ELR (cell line): ENCODE results near the gene ENOX1.
A peak's percentile ranks its signal among the peaks of the same experiment; 100 is the strongest.

Experiments used
- DNase-seq: peaks from one replicate; pipeline ENCODE4 v3.0.0-alpha.2; 2015; ENCODE audit warnings: low read depth

Gene ENOX1

DNA sequence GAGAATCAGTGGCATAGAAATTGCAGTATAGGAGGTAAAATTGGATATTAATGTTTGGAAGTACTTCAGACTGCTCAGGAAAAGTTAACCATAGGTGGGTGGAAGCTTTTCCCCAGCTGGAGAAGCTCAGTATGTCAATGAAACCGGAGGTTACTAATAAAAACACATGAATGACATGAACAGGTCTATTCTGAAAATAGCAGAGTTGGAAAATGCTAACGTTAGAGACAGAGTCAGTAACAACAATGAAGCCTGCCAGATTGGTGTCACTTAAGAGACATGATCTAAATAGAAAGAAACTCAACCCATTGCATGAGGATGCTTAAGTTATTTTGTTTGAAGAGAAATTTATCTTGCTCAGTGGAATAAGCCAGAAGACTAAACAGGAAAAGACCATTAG is 398.9 kb downstream of the ENOX1 start:
- no peak for DNase-seq

DNA sequence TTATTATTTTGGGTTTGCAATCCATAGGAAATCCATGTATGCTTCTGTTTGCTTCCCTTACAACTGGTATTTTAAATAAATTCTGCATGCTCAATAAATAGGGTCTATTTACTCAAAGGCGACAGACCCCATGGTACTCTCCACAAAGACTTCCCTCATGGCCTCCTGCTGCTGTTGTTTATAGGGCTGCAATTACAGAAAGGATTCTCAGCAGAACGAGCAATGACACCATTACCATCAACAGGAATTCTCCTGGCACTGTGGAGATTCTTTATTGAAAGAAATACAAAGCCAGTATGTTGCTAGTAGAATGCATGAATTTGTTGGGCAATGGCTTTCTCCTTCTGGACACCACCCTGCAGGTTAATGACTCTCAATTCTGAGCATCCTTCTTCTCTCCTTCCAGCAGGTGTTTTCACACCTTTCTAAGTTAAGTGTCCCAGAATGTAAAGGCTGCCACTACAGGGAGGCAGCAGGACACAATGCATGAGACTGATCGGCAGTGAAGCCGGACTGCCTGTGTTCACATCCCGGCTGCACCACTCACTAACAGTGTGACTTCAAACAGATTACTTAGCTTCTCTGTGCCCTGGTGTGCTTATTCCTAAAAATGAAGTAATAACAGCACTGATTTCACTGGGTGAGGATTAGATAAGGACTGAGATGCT is 403.1 kb downstream of the ENOX1 start:
- DNase-seq: no peak

DNA sequence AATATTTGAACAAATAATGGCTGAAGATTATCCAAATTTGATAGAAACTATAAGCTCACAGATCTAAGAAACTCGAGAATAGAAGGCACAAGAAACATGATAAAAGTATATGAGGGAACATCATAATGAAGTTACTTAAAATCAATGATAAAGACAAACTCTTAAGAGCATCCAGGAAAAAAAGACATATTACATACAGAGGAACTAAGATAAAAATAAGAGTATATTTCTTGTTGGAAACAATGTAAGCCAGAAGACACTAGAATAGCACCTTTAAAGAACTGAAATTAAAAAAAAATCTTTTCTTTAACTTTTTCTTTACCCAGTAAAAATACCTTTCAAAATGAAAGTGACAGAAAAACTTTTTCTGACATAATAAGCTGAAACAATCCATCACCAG is 407.0 kb downstream of the ENOX1 start:
- no peak for DNase-seq

DNA sequence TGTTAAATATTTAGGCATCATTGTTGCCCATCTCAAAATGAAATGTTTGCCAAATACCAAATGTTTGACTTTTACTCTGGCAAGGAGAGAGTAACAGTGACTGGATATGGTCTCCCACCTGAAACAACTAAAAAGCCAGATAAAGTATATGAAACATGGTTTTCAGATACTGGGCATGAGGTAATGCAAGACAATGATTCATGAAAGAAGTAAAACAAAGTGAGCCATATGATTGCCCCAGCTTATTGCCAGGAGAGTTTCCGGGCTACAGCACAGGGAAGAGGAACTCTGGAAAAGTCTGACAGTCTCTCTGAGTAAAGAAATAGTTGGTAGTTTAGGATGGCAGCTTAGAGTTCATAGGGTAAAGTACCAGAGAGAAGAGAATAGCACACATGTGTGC is 408.8 kb downstream of the ENOX1 start:
- peak; percentile 40 for DNase-seq

DNA sequence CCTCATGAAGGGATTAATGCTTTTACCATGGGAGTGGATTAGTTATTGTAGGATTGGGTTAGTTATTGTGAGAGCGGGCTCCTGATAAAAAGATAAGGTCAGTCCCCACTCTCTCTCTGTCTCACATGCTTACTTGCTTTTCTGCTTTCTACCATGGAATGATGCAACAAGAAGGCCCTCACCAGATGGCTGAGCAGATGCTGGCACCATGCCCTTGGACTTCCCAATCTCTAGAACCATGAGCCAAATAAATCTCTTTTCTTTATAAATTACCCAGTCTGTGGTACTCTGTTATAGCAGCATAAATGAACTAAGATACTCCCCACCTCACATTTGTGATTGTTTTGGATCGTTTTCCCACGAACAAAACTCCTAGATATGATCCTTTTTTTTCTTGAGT is 409.6 kb downstream of the ENOX1 start:
- no peak for DNase-seq

DNA sequence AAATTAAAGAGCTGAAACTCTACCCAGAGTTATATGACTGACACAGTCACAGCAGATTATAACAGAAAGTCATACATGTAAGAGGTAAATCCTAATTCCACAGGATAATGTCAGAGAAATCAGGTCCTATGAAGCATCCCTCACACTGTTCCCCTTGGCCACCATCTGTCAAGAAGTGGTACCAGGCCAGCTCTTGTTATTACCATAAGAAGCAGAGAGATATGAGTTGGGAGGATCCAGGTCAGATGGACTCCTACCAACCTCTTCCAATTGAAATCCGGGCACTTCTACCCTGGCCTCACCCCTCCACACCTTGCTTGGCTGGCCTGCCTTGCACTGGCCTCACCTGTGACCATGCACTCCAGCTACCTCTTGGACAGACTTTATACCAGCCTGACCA is 410.2 kb downstream of the ENOX1 start:
- DNase-seq: no peak

DNA sequence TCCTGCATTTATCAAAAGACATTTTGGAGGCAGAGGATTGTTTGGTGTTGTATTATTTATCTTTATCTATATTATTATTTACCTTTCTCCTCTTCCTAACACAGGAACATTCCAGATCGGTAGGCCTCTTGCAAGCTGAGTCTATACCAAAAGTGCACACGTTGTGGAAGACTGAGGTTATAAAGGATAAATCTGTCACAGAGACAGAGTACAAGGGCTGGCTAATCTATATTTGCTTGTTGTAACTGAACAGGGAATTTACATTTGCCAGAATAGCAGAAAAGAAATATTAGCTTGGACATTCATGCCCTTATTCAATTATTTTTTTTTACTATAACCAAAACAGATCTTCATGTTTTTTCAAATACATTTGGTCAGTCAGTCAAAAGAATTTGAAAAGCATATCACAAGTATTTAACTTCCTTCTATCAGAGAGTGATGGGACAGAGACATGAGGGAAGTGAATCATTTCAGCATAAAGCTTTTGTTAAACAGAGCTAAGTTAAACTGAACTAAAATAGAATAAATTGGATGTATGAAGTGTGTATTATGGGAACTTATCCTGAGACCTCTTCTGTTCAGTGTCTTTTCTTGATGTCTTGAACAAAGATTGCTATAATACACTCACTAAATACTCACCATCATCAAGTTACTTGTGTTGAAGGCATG is 410.8 kb downstream of the ENOX1 start:
- DNase-seq: no peak

DNA sequence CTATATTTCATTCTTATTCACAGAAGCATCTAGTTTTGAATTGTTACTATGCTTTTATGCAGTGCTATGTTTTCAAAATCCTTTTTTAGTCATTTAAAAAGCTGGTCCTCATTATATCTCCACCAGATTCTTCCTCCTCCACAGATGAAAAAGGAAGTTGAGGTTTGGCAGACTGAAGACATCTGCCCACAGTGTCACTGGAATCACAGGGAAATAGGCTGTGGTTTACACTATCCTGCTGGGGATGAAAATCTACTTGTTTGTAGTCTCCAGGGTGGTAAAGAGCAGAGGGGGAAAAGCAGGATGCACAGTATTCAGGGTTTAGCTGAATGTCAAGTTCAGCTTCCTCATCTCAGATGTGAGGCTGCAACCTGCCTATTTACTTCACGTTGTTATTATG is 412.2 kb downstream of the ENOX1 start:
- DNase-seq: no peak

DNA sequence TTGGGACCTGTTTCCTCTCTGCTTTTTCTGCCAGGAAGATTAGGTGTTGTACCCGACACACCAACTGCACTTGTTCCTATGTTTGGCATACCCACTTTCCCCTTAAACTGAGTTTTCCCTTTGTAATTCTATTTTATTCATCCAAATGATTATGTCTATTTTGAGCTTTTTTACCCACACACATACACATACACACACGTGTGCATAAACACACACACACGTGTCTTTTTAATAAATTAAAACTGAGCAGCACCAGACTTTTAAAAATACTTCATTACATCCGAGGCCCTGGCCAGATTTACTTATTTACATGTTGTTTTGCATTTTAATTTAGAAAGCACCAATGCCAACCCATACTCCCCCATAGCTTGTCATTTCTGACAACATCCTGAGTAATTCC is 413.4 kb downstream of the ENOX1 start:
- DNase-seq: no peak

DNA sequence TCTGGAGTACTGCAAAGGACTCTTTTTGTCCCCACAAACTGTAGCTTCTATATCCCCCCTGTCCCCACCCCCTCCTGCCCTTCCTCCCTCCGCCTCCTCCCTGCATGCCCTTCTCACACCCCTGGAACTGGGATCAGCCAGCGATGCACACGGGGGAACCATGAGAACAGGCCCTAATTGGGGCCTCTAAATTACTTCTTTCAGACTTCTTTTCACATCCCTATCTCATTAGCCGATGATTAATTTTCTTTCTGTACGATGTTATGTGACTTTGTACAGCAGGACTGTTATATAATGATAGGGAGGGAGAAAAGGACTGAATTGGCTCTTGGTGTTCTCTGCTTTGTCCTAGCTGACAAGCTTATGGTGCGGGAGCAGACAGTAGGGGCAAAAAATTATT is 415.9 kb downstream of the ENOX1 start:
- no peak for DNase-seq

DNA sequence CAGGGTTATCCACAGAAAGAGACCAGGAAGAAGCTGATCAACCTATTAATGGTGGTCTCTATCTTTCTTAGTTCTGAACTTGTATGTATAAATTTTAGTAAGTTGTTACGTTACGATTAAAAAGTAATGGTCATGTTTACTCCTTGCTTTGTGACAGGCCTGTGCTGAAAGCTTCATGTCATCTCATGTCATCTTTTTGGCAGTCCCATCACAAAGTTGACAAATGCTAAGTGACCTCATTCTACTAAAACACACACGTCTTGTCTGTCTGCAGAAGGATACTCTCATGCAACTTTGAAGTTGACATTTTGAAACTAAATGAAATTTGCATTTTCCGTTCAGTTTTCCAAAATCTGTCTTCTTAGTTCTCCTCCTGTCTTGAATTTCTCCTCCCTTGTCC is 417.5 kb downstream of the ENOX1 start:
- no peak for DNase-seq

DNA sequence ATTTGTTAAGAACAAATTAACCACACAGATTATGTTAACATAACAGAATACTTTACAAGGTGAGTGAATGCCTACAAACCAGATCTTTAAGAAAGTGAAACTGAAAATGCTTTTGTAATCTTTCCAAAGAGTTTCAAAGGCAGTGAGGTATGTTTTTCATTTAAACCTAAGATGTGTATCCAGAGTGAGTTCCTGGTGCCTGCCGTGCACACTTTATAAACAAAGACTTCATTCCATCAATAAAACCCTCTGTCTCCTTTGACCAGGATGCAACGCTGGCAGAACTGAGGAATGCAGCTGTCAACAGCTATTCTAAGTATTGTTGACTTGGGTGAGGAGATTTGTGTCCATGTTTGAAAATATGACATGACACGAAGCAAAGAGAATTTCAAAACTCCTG is 418.8 kb downstream of the ENOX1 start:
- DNase-seq: peak; percentile 23

DNA sequence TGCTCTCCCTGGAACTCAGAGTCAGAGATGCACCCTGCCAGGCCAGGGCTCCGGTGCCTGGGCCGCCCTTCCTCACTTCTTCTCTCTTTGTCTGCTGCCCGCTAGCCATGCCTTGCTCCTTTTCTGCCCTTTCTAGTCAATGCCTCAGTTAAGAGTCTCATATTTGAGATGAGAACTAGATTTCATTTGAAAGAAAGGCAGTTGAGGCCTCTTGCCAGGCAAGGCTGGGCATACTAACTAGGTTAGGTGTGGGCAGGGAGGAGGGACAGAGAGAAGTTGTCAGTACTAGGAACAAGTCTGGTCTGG is 421.8 kb downstream of the ENOX1 start:
- no peak for DNase-seq

DNA sequence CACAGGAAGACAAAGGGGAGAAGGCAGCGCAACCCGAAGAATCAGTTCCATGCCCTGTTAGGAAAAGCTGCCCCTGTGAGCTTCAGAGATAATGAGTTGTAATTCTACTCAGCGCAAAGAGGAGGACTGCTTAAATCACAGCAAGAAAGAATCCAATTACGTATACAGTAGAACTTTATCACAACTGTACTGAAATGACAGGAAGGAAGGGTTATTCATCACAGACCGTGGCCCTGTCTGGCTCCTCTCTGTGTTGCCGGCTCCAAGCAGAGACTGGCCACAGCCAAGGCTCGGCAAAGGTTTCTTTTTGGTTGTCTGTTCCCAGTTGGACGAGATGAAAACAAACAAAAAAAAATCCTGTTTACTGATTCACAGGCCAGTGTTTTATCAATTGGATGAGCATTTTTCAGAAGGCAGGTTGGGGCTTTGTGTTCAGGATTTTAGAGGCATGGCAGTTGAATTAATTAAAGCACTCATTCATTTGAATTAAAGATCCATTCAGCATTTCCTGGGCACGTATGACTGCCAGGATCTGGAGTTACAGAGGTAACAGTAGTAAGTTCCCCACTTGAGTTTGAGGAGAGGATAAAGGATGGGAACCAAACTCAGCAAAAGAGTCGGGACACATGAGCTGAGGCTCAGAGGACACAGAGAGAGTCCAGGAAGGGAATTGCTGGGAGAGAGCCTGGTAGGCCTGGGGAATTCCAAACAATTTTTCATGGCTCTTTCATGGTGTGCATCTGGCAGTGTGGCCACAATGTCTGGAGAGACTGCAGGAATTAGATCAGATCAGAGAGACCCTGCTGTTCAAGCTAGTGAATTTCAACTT is 422.3 kb downstream of the ENOX1 start:
- peak; percentile 6 for DNase-seq

DNA sequence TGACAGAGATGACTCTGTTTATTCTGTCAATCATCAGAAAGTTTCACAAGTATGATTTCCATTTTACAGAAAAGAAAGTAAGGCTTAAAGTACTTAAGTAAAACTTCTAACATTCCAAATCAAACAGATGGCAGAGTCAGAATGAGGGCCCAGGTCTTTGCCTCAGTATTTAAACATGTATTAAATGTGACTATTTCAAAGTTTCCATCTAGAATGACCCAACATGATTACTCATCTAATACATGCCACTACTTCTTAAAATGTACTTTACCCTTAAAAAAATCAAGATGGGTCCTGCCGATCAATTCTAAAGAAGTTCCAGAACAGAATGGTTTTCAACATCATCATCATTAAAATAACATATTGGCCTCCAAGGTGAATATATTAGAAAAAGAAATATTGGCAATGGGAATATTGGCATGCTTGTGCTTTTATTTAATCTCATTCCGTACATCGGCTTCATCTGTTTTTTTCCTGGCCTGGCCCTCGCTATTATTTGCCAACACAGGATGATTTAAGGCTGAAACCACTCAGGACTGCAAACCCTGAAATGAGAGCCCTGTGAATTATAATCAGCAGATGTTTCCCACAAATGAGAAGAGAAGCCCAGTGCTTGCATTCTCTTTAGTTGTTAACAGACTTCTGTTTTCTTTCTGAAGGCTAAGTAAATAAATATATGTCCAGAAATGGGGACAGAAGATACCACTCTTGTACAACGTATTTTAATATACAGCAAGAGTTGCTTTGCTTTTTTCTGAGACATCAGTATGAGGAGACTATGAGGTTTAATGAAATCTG is 423.4 kb downstream of the ENOX1 start:
- no peak for DNase-seq

DNA sequence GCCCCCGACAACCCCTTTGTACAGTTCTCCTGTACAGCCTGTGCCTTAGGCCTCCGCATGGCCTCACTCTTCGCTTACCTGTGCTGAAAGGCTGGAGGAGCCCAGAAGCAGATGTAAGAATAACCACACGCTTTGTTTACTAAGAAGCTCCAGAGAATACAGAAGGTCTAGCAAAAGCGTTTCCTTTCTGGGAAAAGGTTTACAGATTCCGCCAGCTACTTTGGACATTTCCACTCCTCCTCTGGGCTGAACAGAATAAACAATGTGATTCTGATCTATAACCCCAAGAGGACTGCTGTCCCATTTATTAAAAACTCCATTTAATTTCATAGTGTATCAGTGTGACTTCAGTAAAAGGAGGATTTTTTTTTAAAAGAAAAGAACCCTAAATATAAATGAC is 424.2 kb downstream of the ENOX1 start:
- no peak for DNase-seq

DNA sequence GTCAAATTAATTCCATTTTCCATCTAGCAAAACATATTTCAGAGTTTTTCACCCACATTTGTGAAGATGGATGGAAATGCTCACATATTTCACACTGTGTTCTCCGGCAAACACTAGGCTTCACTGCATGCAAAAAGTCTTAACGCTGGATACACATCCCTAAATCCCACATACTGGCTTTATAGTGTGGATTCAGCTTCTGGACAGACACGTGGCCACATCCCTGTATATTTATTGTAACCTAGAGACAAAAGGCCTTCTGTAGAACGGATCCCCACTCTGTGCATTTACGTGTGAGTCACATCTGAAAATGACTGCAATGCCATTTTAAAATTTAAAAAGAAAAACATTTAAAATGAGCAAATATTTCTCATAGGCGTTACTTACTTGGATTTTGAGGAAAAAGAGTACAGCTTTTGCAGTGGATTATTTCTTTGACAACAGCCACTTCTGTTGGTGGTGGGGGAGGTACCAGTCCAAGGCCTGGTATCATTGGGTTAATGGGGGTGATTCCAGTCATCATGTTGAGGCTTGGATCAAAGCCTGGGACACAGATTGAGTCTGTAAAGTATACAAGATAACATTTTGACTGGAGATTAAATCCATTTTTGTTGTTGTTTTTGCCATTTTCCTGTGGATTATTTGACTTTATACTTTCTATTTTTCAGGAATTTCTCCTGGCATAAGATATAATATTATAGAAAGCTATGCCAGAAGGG is 425.7 kb downstream of the ENOX1 start:
- DNase-seq: peak; percentile 26

DNA sequence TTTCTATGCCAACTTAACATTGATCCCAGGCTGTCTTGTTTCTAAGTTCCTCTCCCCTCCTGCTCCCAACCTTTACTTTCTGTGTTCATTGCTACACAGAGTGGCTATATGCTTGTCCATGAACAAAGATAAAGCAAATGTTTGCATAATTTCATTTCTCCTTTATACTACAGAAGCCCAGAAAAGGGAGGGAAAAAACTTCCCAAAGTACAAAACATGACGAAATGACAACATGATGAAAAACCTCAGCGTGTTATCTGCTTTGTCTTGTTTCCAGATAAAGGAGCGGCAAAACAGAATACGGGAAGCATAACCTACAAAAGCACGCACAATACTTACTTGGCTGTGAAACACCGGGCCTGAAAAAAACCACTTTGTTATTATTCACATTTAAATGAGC is 426.6 kb downstream of the ENOX1 start:
- no peak for DNase-seq

DNA sequence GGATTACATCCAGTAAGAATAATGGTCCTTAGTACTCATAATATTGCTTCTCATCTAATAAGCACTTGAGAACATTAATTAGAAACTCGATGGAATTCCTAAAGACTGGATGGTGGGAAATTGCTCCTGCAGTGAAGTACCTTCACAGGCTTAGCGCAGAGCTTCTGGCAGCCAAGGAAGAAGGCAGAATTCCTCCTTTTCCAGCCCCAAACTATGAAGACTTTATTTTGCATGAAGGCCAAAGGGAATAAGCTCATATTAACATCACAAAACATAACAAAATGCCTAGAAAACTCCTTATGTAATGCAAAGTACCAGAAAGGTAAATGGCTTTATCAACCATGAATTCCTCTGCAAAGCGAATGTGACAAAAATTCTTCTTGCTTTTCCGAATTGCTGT is 427.2 kb downstream of the ENOX1 start:
- DNase-seq: no peak

DNA sequence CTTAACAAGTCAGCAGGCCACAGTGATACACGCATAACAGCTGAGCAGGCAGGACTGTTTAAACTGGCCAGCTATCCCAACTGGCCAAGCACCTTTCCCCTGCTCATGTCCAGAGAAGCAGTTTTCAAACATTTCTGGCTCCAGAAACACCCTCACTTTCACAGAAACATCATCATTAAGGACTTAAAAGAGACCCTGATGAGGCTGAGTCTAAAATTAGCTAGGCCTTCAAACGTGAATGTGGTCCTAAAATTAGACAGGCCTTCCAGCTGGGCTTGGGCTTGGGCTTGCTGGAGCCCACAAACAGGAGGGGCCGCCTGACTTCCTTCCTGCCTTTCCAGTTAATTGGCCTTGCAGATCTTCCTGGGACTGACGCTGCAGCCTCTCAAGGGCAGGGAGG is 429.2 kb downstream of the ENOX1 start:
- no peak for DNase-seq

DNA sequence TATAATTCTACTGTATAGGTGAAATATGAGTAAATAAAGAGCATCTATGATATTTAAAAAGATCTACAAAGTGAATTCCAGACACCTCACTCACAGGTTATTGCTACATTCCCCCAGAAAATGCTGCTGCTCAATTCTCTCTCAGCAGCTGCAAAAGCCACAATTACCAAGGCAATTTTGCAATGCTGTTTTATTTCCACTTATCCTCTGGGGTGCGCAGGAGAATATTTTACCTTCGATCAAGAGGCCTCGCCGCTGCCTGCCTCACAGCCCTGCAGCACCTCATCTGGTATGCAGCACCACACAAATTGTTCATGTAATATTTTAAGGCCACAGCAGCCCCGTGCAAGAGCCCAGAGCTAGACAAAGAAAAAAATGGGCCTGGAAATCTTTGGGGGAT is 430.2 kb downstream of the ENOX1 start:
- DNase-seq: no peak

DNA sequence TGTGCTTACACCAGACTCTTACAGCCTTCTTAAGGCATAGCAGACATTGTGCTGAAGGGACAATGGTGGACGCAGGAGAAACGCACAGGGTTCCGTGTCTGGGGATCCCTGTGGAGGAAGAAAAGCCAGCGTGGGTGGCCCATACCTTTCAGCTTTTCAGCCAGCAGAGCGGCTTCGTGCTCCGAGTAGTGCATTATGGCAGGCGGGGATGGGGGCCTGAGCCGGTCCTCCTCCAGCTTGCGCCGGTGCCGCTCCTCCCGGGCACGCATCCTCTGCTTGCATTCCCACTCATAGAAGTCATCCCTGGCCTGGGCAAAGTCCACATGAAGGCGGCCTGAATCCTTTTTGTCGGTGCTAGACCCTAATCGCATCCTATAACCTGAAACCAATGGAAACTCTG is 431.0 kb downstream of the ENOX1 start:
- no peak for DNase-seq
